SJSA1 (cell line): ENCODE results near the gene GALNT10. TPM values are rescaled to one million over a fixed set of nuclear protein-coding genes. Genes with fewer than 3 reads are reported as not detected.
A peak's percentile ranks its signal among the peaks of the same experiment; 100 is the strongest.

Experiments used
- DNase-seq, 2 experiments: peaks; one replicate each; pipeline ENCODE4 v3.0.0-alpha.2; 2015 to 2020; ENCODE audit warnings: low spot score in 2 of 2, low read depth in 1 of 2
- H3K27ac ChIP-seq: fragments of 250-450 bp; sonication (Bioruptor Pico); 2 replicates; pipeline ENCODE4 v1.5.1; 2020; ENCODE audit warnings: mild to moderate bottlenecking, moderate library complexity
- H3K27me3 ChIP-seq: fragments of 250-450 bp; sonication (Bioruptor Pico); replicated peaks from 2 replicates; pipeline ENCODE4 v1.5.1; 2020; ENCODE audit warnings: mild to moderate bottlenecking, moderate library complexity
- H3K36me3 ChIP-seq: fragments of 250-450 bp; sonication (Bioruptor Pico); 2 replicates; pipeline ENCODE4 v1.5.1; 2020; ENCODE audit warnings: mild to moderate bottlenecking
- H3K4me1 ChIP-seq: fragments of 250-450 bp; sonication (Bioruptor Pico); replicated peaks from 2 replicates; pipeline ENCODE4 v1.6.1; 2021; ENCODE audit warnings: mild to moderate bottlenecking
- H3K4me3 ChIP-seq: fragments of 250-450 bp; sonication (Bioruptor Pico); 2 replicates; pipeline ENCODE4 v1.5.1; 2020; ENCODE audit warnings: mild to moderate bottlenecking
- H3K9me3 ChIP-seq: fragments of 250-450 bp; sonication (Bioruptor Pico); replicated peaks from 2 replicates; pipeline ENCODE4 v1.5.1; 2020; ENCODE audit warnings: mild to moderate bottlenecking
- total RNA-seq: library from RNA; depleted of rRNA; stranded (reverse); fragments of >200 nt; shearing (Covaris generic); gene quantifications from 2 replicates; pipeline ENCODE4 v1.2.3, GENCODE V29; 2014

GALNT10 gene
- total RNA-seq, 1 experiment from 2014 or later, result 61.9 TPM

DNA sequence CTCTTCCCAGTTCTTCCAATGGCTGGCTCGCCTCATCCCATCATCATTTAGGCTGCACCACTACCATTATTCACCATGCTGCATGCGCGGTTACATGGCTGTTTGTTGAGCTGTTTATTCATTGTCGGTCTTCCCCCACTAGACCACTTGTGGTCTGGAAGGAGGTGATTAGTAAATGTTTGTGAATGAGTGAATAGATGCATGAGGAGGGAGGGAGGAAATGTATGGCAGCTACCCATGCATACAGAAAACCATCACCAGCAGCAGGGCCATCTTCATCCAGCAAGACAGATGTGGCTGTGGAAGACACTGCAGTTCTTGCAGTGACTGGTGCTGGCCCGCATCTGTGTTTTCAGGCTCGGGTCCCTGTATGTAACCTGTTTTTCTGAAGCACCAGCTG is 141.9 kb downstream of the GALNT10 start:
- peaks cover 52% of the 10 kb centered on the region for H3K36me3 ChIP-seq
- H3K27me3 ChIP-seq, result no peaks in the 10 kb centered on the region
- DNase-seq, result peak in 1 of 2 experiments; percentile 22
- no peaks in the 10 kb centered on the region for H3K9me3 ChIP-seq
- no peak overlapping the region for H3K27ac ChIP-seq
- no peak overlapping the region for H3K4me3 ChIP-seq
- H3K4me1 ChIP-seq, result peaks cover 46% of the 10 kb centered on the region

DNA sequence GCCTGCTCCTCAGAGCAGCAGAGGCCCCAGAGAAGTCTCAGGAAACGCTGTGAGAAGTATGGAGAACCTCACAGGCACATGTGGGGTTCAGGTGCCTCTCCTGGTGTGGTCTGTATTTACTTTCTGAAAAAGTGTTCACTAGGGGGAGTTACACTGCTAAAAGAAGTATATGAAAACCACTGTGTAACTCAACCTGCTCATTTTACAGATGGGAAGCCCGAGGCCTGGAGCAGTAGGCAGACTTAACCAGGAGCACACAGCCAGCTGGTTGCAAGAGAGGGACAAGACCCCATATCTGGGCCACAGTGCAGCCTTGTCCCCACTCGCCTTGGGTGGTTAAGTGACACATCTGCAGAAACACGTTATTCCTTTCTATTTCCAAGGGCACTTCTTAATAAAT is 142.5 kb downstream of the GALNT10 start:
- H3K9me3 ChIP-seq, result no peaks in the 10 kb centered on the region
- no peaks in the 10 kb centered on the region for H3K27me3 ChIP-seq
- DNase-seq, result no peak
- peaks cover 52% of the 10 kb centered on the region for H3K36me3 ChIP-seq
- no peak overlapping the region for H3K27ac ChIP-seq
- peaks cover 46% of the 10 kb centered on the region for H3K4me1 ChIP-seq
- no peak overlapping the region for H3K4me3 ChIP-seq

DNA sequence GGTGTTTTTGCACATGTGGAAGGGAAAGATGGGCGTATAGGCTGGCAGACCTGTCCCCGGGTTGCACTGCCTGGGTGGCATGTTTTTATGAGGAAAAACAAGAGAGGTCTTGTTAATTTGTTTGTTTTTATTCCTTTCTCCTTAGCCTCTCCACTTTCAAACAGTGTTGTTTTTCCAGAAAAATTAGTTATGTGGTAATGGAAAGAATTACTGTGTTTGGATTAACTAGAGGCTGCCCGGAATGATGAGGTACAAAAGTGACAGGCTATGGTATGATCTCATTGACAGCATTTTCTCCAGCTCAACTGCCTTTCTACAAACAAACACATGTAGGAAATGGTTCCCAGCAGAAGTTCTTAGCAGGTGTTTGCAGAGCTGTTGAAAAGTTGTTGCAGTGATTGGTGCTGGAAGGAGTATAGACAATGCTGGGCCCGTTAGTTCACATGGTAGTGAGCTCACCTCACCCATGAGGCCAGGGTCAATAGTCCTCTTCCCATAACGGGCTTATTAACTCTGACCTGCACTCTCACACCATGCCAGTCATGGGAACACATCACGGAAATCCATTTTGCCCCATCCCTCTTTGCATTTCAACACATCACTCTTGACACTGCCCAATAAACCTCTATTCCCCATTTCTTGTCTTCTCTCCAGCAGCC is 144.0 kb downstream of the GALNT10 start:
- H3K4me3 ChIP-seq, result no peak overlapping the region
- no peaks in the 10 kb centered on the region for H3K9me3 ChIP-seq
- DNase-seq, result peak; percentile 74 to 91
- peaks cover 46% of the 10 kb centered on the region for H3K4me1 ChIP-seq
- no peaks in the 10 kb centered on the region for H3K27me3 ChIP-seq
- H3K36me3 ChIP-seq, result peaks cover 62% of the 10 kb centered on the region
- peak overlapping the region; percentile 56 for H3K27ac ChIP-seq

GRCh38 chr5:154335065-154335448 is 144.5 kb downstream of the GALNT10 start:
- Histone ChIP-seq H3K27ac (peak overlapping the region; percentile 56), H3K36me3 (peaks cover 63% of the 10 kb centered on the region), H3K4me3 (no peak overlapping the region), H3K9me3 (no peaks in the 10 kb centered on the region), H3K4me1 (peaks cover 46% of the 10 kb centered on the region), H3K27me3 (no peaks in the 10 kb centered on the region)
- no peak for DNase-seq

GRCh38 chr5:154341620-154342019 is 151.1 kb downstream of the GALNT10 start:
- Histone ChIP-seq H3K27ac (no peak overlapping the region), H3K4me3 (no peak overlapping the region), H3K27me3 (no peaks in the 10 kb centered on the region), H3K4me1 (peaks cover 8% of the 10 kb centered on the region), H3K9me3 (no peaks in the 10 kb centered on the region; the same call in 1 of the 2 replicates), H3K36me3 (peaks cover 30% of the 10 kb centered on the region)
- no peak for DNase-seq

DNA sequence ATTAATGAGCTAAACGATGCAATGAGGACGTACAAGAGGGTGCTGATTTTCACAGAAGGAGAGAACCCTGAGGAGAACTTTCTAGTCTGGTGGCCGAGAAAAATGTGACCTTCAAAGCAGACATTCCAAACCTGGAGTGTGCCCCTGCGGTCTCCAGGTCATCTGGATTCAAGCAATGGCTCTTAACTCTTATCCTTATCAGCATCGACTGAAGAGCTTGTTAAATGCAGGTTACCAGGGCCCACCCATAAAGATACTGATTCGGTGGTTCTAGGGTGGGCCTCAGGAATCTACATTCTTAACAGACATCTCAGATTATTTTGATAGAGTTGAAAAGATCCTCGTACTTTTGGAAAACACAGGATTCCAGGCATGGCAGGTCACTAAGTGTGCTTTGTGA is 151.7 kb downstream of the GALNT10 start:
- no peak overlapping the region for H3K4me3 ChIP-seq
- H3K36me3 ChIP-seq, result peaks cover 26% of the 10 kb centered on the region
- DNase-seq, result no peak
- peaks cover 8% of the 10 kb centered on the region for H3K4me1 ChIP-seq
- no peaks in the 10 kb centered on the region; the same call in 1 of the 2 replicates for H3K9me3 ChIP-seq
- no peak overlapping the region for H3K27ac ChIP-seq
- no peaks in the 10 kb centered on the region for H3K27me3 ChIP-seq

GRCh38 chr5:154342963-154343362 is 152.4 kb downstream of the GALNT10 start:
- Histone ChIP-seq H3K4me1 (peaks cover 8% of the 10 kb centered on the region), H3K27me3 (no peaks in the 10 kb centered on the region), H3K27ac (no peak overlapping the region), H3K36me3 (peaks cover 26% of the 10 kb centered on the region), H3K4me3 (no peak overlapping the region), H3K9me3 (no peaks in the 10 kb centered on the region; the same call in 1 of the 2 replicates)
- no peak for DNase-seq

GRCh38 chr5:154344461-154344860 is 153.9 kb downstream of the GALNT10 start:
- H3K27me3 ChIP-seq, result no peaks in the 10 kb centered on the region
- no peaks in the 10 kb centered on the region; the same call in 1 of the 2 replicates for H3K9me3 ChIP-seq
- no peak overlapping the region for H3K4me3 ChIP-seq
- H3K4me1 ChIP-seq, result peaks cover 8% of the 10 kb centered on the region
- peaks cover 16% of the 10 kb centered on the region for H3K36me3 ChIP-seq
- DNase-seq, result no peak
- no peak overlapping the region for H3K27ac ChIP-seq

GRCh38 chr5:154345255-154345952 is 154.9 kb downstream of the GALNT10 start:
- no peaks in the 10 kb centered on the region for H3K27me3 ChIP-seq
- DNase-seq, result no peak
- peaks cover 8% of the 10 kb centered on the region for H3K4me1 ChIP-seq
- H3K9me3 ChIP-seq, result no peaks in the 10 kb centered on the region; the same call in 1 of the 2 replicates
- H3K27ac ChIP-seq, result no peak overlapping the region
- H3K4me3 ChIP-seq, result no peak overlapping the region
- peaks cover 14% of the 10 kb centered on the region for H3K36me3 ChIP-seq

- Histone ChIP-seq H3K9me3 (no peaks in the 10 kb centered on the region; the same call in 1 of the 2 replicates), H3K36me3 (peaks cover 12% of the 10 kb centered on the region), H3K27ac (no peak overlapping the region), H3K27me3 (no peaks in the 10 kb centered on the region), H3K4me1 (peaks cover 8% of the 10 kb centered on the region), H3K4me3 (no peak overlapping the region)
- DNase-seq, result no peak
Measured at GRCh38 chr5:154346427-154346826, 155.9 kb downstream of the GALNT10 start.

DNA sequence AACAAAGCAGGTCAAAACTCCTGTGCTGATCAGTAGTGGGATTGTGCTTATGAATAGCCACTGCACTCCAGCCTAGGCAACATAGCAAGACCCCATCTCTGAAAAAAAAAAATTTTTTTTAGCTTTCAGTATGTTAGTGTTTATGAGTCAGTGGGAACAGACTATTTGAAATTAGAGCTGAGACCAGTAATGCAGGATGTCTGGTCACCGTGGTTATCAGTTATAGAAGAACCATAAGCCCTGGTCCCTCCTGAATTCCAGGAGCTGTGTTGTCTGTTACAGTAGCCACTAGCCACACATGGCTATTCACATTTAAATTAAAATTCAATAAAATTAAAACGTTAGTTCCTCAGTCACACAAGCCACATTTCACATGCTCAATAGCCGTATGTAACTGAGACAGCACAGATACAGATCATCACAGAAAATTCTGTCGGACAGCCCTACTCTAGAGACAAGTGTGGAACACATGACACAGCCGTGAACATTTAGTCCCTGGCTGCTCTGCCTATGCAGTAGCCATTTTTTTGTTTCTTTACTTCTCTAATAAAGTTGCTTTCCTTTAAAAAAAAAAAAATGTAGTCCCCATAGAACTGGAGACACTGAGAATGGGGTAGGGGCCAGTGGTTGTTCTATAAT is 159.2 kb downstream of the GALNT10 start:
- Histone ChIP-seq H3K4me1 (peaks cover 19% of the 10 kb centered on the region), H3K27ac (no peak overlapping the region), H3K9me3 (no peaks in the 10 kb centered on the region; the same call in 1 of the 2 replicates), H3K27me3 (no peaks in the 10 kb centered on the region), H3K36me3 (0 out of 2 replicates have a peak, but pooled peaks cover 3% of the 10 kb centered on the region), H3K4me3 (no peak overlapping the region)
- DNase-seq, result no peak

DNA sequence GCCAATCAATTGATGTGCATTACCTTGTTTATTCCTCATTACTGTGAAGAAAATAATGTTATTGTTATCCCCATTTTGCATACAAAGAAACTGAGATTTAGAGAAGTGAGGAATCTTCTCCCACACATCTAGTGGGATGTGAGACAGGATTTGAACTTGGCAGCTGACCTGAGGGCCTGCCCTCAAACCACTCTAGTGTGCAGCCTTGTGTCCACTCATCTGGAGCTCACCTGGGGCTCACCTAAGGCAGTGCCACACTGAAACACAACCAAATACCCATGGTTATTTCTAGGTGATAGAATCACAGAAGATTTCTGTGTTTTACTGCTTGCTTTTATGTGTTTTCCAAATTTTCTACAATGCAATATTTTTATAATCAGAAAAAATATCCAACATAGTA is 160.6 kb downstream of the GALNT10 start:
- H3K27me3 ChIP-seq, result no peaks in the 10 kb centered on the region
- H3K4me1 ChIP-seq, result peaks cover 33% of the 10 kb centered on the region
- no peaks in the 10 kb centered on the region for H3K9me3 ChIP-seq
- DNase-seq, result no peak
- H3K36me3 ChIP-seq, result 0 out of 2 replicates have a peak, but pooled peaks cover 3% of the 10 kb centered on the region
- no peak overlapping the region for H3K4me3 ChIP-seq
- no peak overlapping the region for H3K27ac ChIP-seq

DNA sequence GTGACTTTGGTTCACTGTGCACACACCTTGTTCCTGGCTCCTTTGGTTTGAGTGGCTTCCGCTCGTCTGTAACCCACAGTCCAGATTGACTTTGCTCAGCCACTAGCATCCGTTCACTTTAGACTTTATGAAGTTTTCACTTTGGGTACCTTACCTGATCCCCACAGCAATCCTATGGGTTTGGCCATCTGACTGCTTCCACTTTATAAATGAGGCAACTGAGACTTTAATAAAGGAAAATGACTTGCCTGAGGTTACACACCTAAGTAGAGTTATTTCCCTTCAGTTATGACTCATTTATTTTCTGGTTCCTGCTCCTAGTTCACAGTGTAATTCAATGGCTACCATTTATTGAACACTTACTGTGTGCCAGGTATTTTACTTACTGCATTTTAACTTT is 161.0 kb downstream of the GALNT10 start:
- Histone ChIP-seq H3K36me3 (0 out of 2 replicates have a peak, but pooled peaks cover 3% of the 10 kb centered on the region), H3K4me3 (no peak overlapping the region)

More for the DNA sequence above, 161.0 kb downstream of the GALNT10 start:
- H3K9me3 ChIP-seq, result no peaks in the 10 kb centered on the region
- peaks cover 37% of the 10 kb centered on the region for H3K4me1 ChIP-seq
- DNase-seq, result no peak
- H3K27ac ChIP-seq, result no peak overlapping the region
- no peaks in the 10 kb centered on the region for H3K27me3 ChIP-seq
